Subcutaneous adipose tissue (tissue), 4 donors: ENCODE measurements around the gene B2M. TPM values are rescaled to one million over a fixed set of nuclear protein-coding genes. Genes with fewer than 3 reads are reported as not detected.

Experiments
- total RNA-seq, 4 donors: library from RNA; depleted of rRNA; stranded (reverse); fragments of >200 nt; gene quantifications; one replicate each; pipeline ENCODE4 v1.1.0, GENCODE V29; 2016
- TF ChIP-seq, protein P1 (sequence below): fragments of 450-650 bp; IDR thresholded peaks from one replicate; pipeline ENCODE4 v1.5.1; 2016; ENCODE audit warnings: low read depth, mild to moderate bottlenecking, control low read depth, antibody characterized with exemption, moderate library complexity

B2M gene
- total RNA-seq, 4 donors from 2014 or later: 2,790 to 8,596 (median 3,870) TPM

GRCh38 chr15:44716983-44717602 is 5.8 kb downstream of the B2M start:
- TF ChIP-seq, protein P1, sequence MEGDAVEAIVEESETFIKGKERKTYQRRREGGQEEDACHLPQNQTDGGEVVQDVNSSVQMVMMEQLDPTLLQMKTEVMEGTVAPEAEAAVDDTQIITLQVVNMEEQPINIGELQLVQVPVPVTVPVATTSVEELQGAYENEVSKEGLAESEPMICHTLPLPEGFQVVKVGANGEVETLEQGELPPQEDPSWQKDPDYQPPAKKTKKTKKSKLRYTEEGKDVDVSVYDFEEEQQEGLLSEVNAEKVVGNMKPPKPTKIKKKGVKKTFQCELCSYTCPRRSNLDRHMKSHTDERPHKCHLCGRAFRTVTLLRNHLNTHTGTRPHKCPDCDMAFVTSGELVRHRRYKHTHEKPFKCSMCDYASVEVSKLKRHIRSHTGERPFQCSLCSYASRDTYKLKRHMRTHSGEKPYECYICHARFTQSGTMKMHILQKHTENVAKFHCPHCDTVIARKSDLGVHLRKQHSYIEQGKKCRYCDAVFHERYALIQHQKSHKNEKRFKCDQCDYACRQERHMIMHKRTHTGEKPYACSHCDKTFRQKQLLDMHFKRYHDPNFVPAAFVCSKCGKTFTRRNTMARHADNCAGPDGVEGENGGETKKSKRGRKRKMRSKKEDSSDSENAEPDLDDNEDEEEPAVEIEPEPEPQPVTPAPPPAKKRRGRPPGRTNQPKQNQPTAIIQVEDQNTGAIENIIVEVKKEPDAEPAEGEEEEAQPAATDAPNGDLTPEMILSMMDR: no peak

DNA sequence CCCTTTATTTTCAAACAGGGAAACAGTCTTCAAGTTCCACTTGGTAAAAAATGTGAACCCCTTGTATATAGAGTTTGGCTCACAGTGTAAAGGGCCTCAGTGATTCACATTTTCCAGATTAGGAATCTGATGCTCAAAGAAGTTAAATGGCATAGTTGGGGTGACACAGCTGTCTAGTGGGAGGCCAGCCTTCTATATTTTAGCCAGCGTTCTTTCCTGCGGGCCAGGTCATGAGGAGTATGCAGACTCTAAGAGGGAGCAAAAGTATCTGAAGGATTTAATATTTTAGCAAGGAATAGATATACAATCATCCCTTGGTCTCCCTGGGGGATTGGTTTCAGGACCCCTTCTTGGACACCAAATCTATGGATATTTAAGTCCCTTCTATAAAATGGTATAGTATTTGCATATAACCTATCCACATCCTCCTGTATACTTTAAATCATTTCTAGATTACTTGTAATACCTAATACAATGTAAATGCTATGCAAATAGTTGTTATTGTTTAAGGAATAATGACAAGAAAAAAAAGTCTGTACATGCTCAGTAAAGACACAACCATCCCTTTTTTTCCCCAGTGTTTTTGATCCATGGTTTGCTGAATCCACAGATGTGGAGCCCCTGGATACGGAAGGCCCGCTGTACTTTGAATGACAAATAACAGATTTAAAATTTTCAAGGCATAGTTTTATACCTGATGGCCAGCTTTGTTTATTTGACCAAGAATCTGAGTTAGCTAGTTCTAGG is 7.0 kb downstream of the B2M start:
- TF ChIP-seq, protein P1: no peak

DNA sequence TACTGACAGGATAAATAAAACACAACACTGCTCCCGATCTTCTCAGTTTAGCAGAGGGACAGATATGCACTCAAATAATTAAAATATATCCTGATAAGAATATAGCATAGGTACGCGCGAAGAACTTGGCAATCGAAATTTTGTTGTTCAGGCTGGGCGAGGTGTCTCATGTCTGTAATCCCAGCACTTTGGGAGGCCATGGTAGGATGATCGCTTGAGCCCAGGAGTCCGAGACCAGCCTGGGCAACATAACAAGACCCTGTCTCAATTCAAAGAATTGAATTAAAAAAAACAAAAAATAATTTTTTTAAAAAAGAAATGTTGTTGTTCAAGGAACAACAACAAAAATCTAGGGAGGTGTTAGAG is 7.6 kb downstream of the B2M start:
- TF ChIP-seq, protein P1: no peak

GRCh38 chr15:44719293-44719999 is 8.1 kb downstream of the B2M start:
- TF ChIP-seq, protein P1: no peak

DNA sequence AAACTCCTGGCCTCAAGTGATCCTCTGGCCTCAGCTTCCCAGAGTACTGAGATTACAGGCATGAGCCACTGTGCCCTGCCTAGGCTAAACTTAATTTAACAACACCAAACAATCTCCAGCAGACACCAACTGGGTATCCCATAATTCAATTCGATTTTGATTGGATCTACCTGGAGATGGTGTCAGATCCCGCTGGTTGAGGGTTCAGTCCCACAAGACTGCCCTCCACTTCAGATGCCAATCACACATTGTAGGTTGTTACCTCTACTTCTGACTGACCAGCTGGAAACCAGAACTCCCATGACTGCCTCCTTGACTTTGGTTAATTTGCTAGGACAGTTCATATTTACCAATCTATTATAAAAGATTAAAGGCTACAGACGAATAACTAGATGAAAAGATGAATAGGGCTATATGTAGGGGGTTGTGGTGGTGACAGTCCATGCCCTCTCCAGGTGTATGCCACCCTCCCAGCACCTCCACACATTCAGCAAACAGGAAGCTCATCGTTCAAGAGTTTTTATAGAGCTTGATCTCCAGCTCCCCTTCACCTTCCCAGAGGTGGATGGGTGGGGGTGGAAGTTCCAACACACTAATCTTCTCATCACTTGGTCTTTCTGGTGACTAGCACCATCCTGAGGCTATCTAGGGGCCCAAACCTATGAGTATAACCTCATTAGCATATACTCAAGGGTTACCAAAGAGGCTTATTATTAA is 9.3 kb downstream of the B2M start:
- TF ChIP-seq, protein P1: no peak

GRCh38 chr15:44722011-44722410 is 10.7 kb downstream of the B2M start:
- TF ChIP-seq, protein P1: no peak

GRCh38 chr15:44726136-44726535 is 14.8 kb downstream of the B2M start:
- TF ChIP-seq, protein P1: no peak
